Endodermal cell (in vitro differentiated cells): ENCODE measurements around the gene OASL. TPM values are rescaled to one million over a fixed set of nuclear protein-coding genes. Genes with fewer than 3 reads are reported as not detected.

Source experiments
- DNase-seq: peaks from one replicate; pipeline ENCODE4 v3.0.0-alpha.2; 2017
- H3K27ac ChIP-seq: 2 replicates; pipeline ENCODE4 v1.5.1; 2013; ENCODE audit warnings: mild to moderate bottlenecking, low read depth, low read length, moderate library complexity
- H3K27me3 ChIP-seq: 2 replicates; pipeline ENCODE4 v1.6.1; 2013; ENCODE audit warnings: mild to moderate bottlenecking, low read length, moderate library complexity; ENCODE audit not compliant: insufficient read depth, control insufficient read depth, poor library complexity, severe bottlenecking
- H3K36me3 ChIP-seq: 2 replicates; pipeline ENCODE4 v1.7.0; 2013; ENCODE audit warnings: mild to moderate bottlenecking, low read length, moderate library complexity; ENCODE audit not compliant: control insufficient read depth, insufficient read depth
- H3K4me1 ChIP-seq: one replicate; pipeline ENCODE4 v1.7.0; 2013; ENCODE audit warnings: low read length; ENCODE audit not compliant: control insufficient read depth, insufficient read depth
- H3K4me3 ChIP-seq: 2 replicates; pipeline ENCODE4 v1.5.1; 2013; ENCODE audit warnings: mild to moderate bottlenecking, low read length, moderate library complexity
- H3K9ac ChIP-seq: 2 replicates; pipeline ENCODE4 v1.6.1; 2013; ENCODE audit warnings: mild to moderate bottlenecking, low read length, moderate library complexity; ENCODE audit not compliant: poor library complexity, severe bottlenecking; ENCODE audit errors: extremely low read depth
- H3K9me3 ChIP-seq: 2 replicates; pipeline ENCODE4 v1.6.1; 2013; ENCODE audit warnings: mild to moderate bottlenecking, low read length, moderate library complexity; ENCODE audit not compliant: control insufficient read depth
- H3K27ac Mint-ChIP-seq: 2 replicates; pipeline ENCODE4 v1.8.0; 2020; ENCODE audit warnings: mixed read lengths
- H3K27me3 Mint-ChIP-seq: 2 replicates; pipeline ENCODE4 v1.8.0; 2021; ENCODE audit warnings: mild to moderate bottlenecking, mixed read lengths; ENCODE audit not compliant: insufficient read depth
- H3K36me3 Mint-ChIP-seq: 2 replicates; pipeline ENCODE4 v1.8.0; 2020; ENCODE audit warnings: low read depth, mixed read lengths
- H3K4me1 Mint-ChIP-seq: 2 replicates; pipeline ENCODE4 v1.8.0; 2020; ENCODE audit warnings: mixed read lengths
- H3K4me3 Mint-ChIP-seq: 2 replicates; pipeline ENCODE4 v1.8.0; 2020; ENCODE audit warnings: mild to moderate bottlenecking, moderate library complexity, mixed read lengths
- H3K9me3 Mint-ChIP-seq: 2 replicates; pipeline ENCODE4 v1.8.0; 2020; ENCODE audit warnings: mild to moderate bottlenecking, mixed read lengths
- WGBS, 2 experiments: methylation state at CpG; one replicate each; pipeline versions ENCODE4 v1.1.5 to v1.1.7; 2013; ENCODE audit warnings: missing lambda C conversion rate in 2 of 2, mixed read lengths in 1 of 2; ENCODE audit not compliant: insufficient coverage in 1 of 2, insufficient read length in 1 of 2; 5-methylcytosine and 5-hydroxymethylcytosine counted together
- long read RNA-seq, 4 experiments: library from polyadenylated mRNA in 2 of 4; library from RNA in 1 of 4; library from capped mRNA in 1 of 4; stranded (forward) in 3 of 4; unstranded in 1 of 4; transcript quantifications; one replicate each; pipeline ENCODE4 v2.0.0, GENCODE V29; 2020 to 2021; ENCODE audit warnings: inconsistent platforms in 1 of 4
- polyA plus RNA-seq, 2 experiments: library from polyadenylated mRNA; stranded (reverse); fragments of 50-300 nt; gene quantifications; one replicate each; pipeline ENCODE4 v1.2.3, GENCODE V29; 2013
- total RNA-seq, 2 donors: library from RNA; stranded (reverse); fragmentation: NEBNext Ultra II Directional in 1 of 2; extraction: Animal tissue kit (Norgen Biotek cat#: 25700) in 1 of 2; gene quantifications; 2 replicates in 1 of 2; 3 replicates in 1 of 2; pipeline ENCODE4 v1.2.1, GENCODE V29; 2021
- TF ChIP-seq, protein P1 (sequence below): fragments of 200-600 bp; sonication (generic); conservative IDR thresholded peaks from 2 replicates; pipeline ENCODE4 v1.5.0; 2021; ENCODE audit warnings: antibody characterized with exemption, mild to moderate bottlenecking

OASL gene, protein sequence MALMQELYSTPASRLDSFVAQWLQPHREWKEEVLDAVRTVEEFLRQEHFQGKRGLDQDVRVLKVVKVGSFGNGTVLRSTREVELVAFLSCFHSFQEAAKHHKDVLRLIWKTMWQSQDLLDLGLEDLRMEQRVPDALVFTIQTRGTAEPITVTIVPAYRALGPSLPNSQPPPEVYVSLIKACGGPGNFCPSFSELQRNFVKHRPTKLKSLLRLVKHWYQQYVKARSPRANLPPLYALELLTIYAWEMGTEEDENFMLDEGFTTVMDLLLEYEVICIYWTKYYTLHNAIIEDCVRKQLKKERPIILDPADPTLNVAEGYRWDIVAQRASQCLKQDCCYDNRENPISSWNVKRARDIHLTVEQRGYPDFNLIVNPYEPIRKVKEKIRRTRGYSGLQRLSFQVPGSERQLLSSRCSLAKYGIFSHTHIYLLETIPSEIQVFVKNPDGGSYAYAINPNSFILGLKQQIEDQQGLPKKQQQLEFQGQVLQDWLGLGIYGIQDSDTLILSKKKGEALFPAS
- total RNA-seq = not detected
- polyA plus RNA-seq (2013, experiment 1 of 2) = not detected
- not detected for polyA plus RNA-seq (2013, experiment 2 of 2)
- long read RNA-seq, experiment 1 = 0 reads
- long read RNA-seq, experiment 2 = 0 reads
- long read RNA-seq, experiment 3 = 0 reads
- long read RNA-seq, experiment 4 = 0 reads

DNA sequence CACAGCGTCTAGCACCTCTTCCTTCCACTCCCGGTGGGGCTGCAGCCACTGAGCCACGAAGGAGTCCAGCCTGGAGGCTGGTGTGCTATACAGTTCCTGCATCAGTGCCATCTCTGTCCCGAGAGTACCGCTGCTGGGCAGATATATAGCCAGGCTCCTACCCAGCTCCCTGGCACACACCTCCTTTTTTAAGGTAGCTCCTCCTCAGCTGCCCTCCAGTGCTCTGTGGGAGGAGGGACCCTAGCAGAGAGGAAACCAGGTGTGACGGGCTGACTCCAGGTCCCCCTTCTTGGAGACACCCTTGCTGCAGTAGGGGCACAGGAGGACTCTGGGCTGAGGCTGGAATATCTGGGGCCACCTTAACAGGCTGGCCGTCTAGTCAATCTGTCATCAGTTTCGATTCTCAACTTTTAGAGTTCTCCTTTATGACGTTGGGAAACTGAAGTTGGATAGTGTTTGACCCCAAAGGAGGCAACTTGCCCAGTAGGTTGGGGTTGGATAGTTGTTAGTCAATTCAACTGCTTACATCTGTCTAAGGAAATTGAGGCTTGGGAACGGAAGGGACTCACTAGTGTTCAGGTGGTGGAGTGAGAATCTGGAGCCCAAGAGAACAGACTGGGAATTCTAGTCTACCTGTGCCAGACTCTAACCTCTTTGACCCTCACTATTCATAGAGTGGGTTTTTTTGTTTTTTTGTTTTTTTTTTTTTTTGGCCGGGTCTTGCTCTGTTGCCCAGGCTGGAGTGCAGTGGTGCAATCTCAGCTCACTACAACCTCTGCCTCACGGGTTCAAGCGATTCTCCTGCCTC is at the start of gene OASL:
Gene OASL (minus strand): TSS at position 386 of the 808 bp plus-strand sequence. CDS start 275 bp downstream, at position 111.
- Mint-ChIP-seq H3K4me1 (no peaks in the 10 kb centered on the region), H3K4me3 (no peak within 1 kb of the TSS), H3K36me3 (no peaks in the 10 kb centered on the region), H3K27ac (no peak within 1 kb of the TSS), H3K9me3 (no peaks in the 10 kb centered on the region), H3K27me3 (peaks cover 17% of the 10 kb centered on the region)
- H3K4me1 ChIP-seq = no peaks in the 10 kb centered on the region
- no peaks in the 10 kb centered on the region for H3K36me3 ChIP-seq
- peaks cover 4% of the 10 kb centered on the region for H3K27me3 ChIP-seq
- no peak within 1 kb of the TSS for H3K27ac ChIP-seq
- no peak within 1 kb of the TSS for H3K4me3 ChIP-seq
- TF ChIP-seq, protein P1, sequence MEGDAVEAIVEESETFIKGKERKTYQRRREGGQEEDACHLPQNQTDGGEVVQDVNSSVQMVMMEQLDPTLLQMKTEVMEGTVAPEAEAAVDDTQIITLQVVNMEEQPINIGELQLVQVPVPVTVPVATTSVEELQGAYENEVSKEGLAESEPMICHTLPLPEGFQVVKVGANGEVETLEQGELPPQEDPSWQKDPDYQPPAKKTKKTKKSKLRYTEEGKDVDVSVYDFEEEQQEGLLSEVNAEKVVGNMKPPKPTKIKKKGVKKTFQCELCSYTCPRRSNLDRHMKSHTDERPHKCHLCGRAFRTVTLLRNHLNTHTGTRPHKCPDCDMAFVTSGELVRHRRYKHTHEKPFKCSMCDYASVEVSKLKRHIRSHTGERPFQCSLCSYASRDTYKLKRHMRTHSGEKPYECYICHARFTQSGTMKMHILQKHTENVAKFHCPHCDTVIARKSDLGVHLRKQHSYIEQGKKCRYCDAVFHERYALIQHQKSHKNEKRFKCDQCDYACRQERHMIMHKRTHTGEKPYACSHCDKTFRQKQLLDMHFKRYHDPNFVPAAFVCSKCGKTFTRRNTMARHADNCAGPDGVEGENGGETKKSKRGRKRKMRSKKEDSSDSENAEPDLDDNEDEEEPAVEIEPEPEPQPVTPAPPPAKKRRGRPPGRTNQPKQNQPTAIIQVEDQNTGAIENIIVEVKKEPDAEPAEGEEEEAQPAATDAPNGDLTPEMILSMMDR = no peak
- H3K9ac ChIP-seq = no peak within 1 kb of the TSS
- 76 to 82% methylated on average over 11 to 13 of the region's 13 CpGs for WGBS, 2 experiments
- no peaks in the 10 kb centered on the region for H3K9me3 ChIP-seq
- no peak for DNase-seq

DNA sequence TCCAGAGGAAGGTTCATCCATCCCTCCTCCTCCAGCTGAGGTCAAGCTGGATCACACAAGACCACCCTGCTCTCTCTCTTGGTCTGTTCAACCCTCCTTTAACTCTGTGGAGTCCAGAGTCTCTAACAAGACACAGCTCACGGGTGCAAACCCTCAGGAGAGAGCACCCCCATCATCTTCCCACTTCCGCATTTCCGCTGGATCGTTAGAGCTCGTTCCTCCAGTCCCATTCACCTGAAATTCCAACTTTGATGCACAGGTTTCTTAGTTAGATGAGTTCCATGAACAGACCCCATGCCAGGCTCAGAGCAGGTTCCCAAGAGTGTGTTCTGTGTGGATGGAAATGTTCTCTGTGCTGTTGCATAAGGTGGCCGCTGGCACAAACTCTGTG is 49.1 kb upstream of the OASL start:
- H3K4me3 ChIP-seq = no peak overlapping the region

More for the DNA sequence above, 49.1 kb upstream of the OASL start:
- DNase-seq = no peak
- H3K27me3 Mint-ChIP-seq = peaks cover 22% of the 10 kb centered on the region
- no peak overlapping the region for H3K27ac Mint-ChIP-seq
- H3K36me3 ChIP-seq = no peaks in the 10 kb centered on the region
- H3K9me3 Mint-ChIP-seq = no peaks in the 10 kb centered on the region
- no peak overlapping the region for H3K9ac ChIP-seq
- no peaks in the 10 kb centered on the region for H3K36me3 Mint-ChIP-seq
- no peaks in the 10 kb centered on the region for H3K9me3 ChIP-seq
- no peaks in the 10 kb centered on the region for H3K4me1 ChIP-seq
- TF ChIP-seq, protein P1 = no peak
- no peak overlapping the region for H3K4me3 Mint-ChIP-seq
- H3K27ac ChIP-seq = no peak overlapping the region
- 86 to 100% methylated on average over 2 to 6 of the region's 6 CpGs for WGBS, 2 experiments
- no peaks in the 10 kb centered on the region for H3K27me3 ChIP-seq
- no peaks in the 10 kb centered on the region for H3K4me1 Mint-ChIP-seq
